ENCODE measurements around the gene ATP6V1G1.
A peak's percentile ranks its signal among the peaks of the same experiment; 100 is the strongest.

The ATP6V1G1 gene

GRCh38 chr9:114606068-114606467 lies 18.5 kb downstream of the ATP6V1G1 start:
- no peak for FAIRE-seq
- no peak for DNase-seq (ENCODE audit: insufficient read length, low spot score)
- TF ChIP-seq CTCF (IDR thresholded peaks at IDR 0.05; ENCODE audit: insufficient read depth, missing control alignments), result no peak

GRCh38 chr9:114606597-114607207 lies 19.1 kb downstream of the ATP6V1G1 start:
- DNase-seq (ENCODE audit: insufficient read length, low spot score) (no peak), FAIRE-seq (no peak)
- TF ChIP-seq CTCF (IDR thresholded peaks at IDR 0.05; ENCODE audit: insufficient read depth, missing control alignments), result no peak

GRCh38 chr9:114607671-114608524 lies 20.3 kb downstream of the ATP6V1G1 start:
- DNase-seq (ENCODE audit: insufficient read length, low spot score), result no peak
- TF ChIP-seq CTCF (IDR thresholded peaks at IDR 0.05; ENCODE audit: insufficient read depth, missing control alignments), result no peak
- no peak for FAIRE-seq

- TF ChIP-seq CTCF (IDR thresholded peaks at IDR 0.05; ENCODE audit: insufficient read depth, missing control alignments), result no peak
- FAIRE-seq, result no peak
- no peak for DNase-seq (ENCODE audit: insufficient read length, low spot score)
Observed at GRCh38 chr9:114608525-114608796, 20.9 kb downstream of the ATP6V1G1 start.

- no peak for TF ChIP-seq CTCF (IDR thresholded peaks at IDR 0.05; ENCODE audit: insufficient read depth, missing control alignments)
- DNase-seq (ENCODE audit: insufficient read length, low spot score) (peak; percentile 30), FAIRE-seq (no peak)
Observed at GRCh38 chr9:114611516-114612271, 24.1 kb downstream of the ATP6V1G1 start.

- DNase-seq (ENCODE audit: insufficient read length, low spot score) (no peak), FAIRE-seq (no peak)
- no peak for TF ChIP-seq CTCF (IDR thresholded peaks at IDR 0.05; ENCODE audit: insufficient read depth, missing control alignments)
Observed at GRCh38 chr9:114612272-114612923, 24.8 kb downstream of the ATP6V1G1 start.
